Peyer's patch (tissue), 4 donors: ENCODE data around the gene SPEM1.
A peak's percentile ranks its signal among the peaks of the same experiment; 100 is the strongest.

Experiments
- CTCF ChIP-seq, 6 experiments: fragments of 450-650 bp in 4 of 6; fragments of 200-600 bp in 2 of 6; sonication (generic) in 1 of 6; IDR thresholded peaks; one replicate each; pipeline ENCODE4 v1.5.1; 2017 to 2019; ENCODE audit warnings: antibody characterized with exemption in 6 of 6, mild to moderate bottlenecking in 3 of 6, moderate library complexity in 1 of 6
- POLR2A ChIP-seq, 2 donors: fragments of 450-650 bp; IDR thresholded peaks; one replicate each; pipeline ENCODE4 v1.5.1; 2017; ENCODE audit warnings: antibody characterized with exemption in 2 of 2, mild to moderate bottlenecking in 2 of 2, moderate library complexity in 2 of 2

- TF ChIP-seq CTCF (IDR thresholded peaks at IDR 0.05) (no peak), POLR2A (IDR thresholded peaks at IDR 0.05) (peak in 1 of 2 donors; percentile 37)
Observed at GRCh38 chr17:7383742-7384488, 36.2 kb upstream of the SPEM1 start.
